ENCODE data around the gene PSMB2.

GRCh38 chr1:35575416-35575958, 65.8 kb downstream of the PSMB2 start:
- no peak for TF ChIP-seq HDGF (IDR thresholded peaks at IDR 0.05; ENCODE audit: borderline replicate concordance)
- no peak for TF ChIP-seq SP1 (IDR thresholded peaks at IDR 0.05)
- TF ChIP-seq TARDBP (IDR thresholded peaks at IDR 0.05), result no peak
- no peak for TF ChIP-seq FOXA1 (IDR thresholded peaks at IDR 0.05)
- no peak for TF ChIP-seq SUZ12 (IDR thresholded peaks at IDR 0.05)
- no peak for TF ChIP-seq ELF4 (IDR thresholded peaks at IDR 0.05)
- TF ChIP-seq ZNF384 (IDR thresholded peaks at IDR 0.05), result no peak
- no peak for TF ChIP-seq LEF1 (IDR thresholded peaks at IDR 0.05; ENCODE audit: borderline replicate concordance)
- TF ChIP-seq FOXM1 (IDR thresholded peaks at IDR 0.05; ENCODE audit: borderline replicate concordance), result no peak
- no peak for TF ChIP-seq NFRKB (IDR thresholded peaks at IDR 0.05)
- no peak for TF ChIP-seq PKNOX1 (IDR thresholded peaks at IDR 0.05)
- TF ChIP-seq CTBP1 (IDR thresholded peaks at IDR 0.05; ENCODE audit: borderline replicate concordance), result no peak
- TF ChIP-seq BHLHE40 (IDR thresholded peaks at IDR 0.05; ENCODE audit: borderline replicate concordance), result no peak

All from HEK293T (cell line).